H1 (cell line): ENCODE data around the gene DYNLT1.

ENCODE experiments used
- EP300 ChIP-seq, 2 experiments: IDR thresholded peaks; 1 replicate in 1 of 2; 2 replicates in 1 of 2; pipeline ENCODE4 v1.6.1; 2011 to 2012; ENCODE audit warnings: low read depth in 2 of 2, low read length in 2 of 2, mild to moderate bottlenecking in 2 of 2, borderline replicate concordance in 1 of 2, inconsistent platforms in 1 of 2, moderate library complexity in 1 of 2
- POLR2AphosphoS5 ChIP-seq: IDR thresholded peaks from 2 replicates; pipeline ENCODE4 v1.6.1; 2011; ENCODE audit warnings: low read depth, low read length
- RAD21 ChIP-seq, 2 experiments: IDR thresholded peaks in 1 of 2; conservative IDR thresholded peaks in 1 of 2; 2 replicates each; pipeline ENCODE4 v1.6.1; 2011; ENCODE audit warnings: low read depth in 2 of 2, low read length in 2 of 2, improper control_type of control experiment in 1 of 2, inconsistent platforms in 1 of 2, mild to moderate bottlenecking in 1 of 2, moderate library complexity in 1 of 2
- TF ChIP-seq, protein P1 (sequence below), 3 experiments: IDR thresholded peaks; 1 replicate in 2 of 3; 2 replicates in 1 of 3; pipeline versions ENCODE4 v1.5.1 to v1.6.1; 2011; ENCODE audit warnings: low read length in 3 of 3, mild to moderate bottlenecking in 3 of 3, inconsistent platforms in 2 of 3, low read depth in 1 of 3, moderate library complexity in 1 of 3; ENCODE audit not compliant: insufficient read depth in 1 of 3; ENCODE audit errors: control extremely low read depth in 1 of 3

DNA sequence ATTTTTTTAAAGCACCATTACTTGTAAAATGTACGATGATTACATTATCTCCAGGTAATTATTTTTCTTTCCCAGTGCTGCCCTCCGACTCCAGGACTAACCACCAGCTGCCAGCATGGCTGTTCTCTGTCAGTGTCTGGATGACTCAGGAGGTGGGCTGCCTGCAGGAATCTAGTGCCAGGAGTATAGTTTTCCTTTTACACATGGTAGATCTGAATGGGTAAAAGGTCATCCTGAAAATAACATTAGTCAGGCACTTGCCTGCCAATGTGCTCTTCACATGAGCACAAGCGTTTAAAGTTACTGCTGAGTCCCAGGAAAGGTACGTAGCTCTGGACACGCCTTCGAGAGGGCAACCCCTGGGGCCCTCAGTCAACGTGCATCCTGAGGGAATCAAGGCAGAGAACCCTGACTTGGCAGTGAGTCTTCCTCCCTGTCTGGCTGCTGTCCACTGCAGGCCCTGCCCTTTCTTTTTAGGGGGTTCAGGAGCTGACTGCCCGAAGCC lies 2.4 kb downstream of the DYNLT1 start:
- TF ChIP-seq RAD21 (IDR thresholded peaks at IDR 0.05 in 1 of 2, conservative IDR thresholded peaks at IDR 0.05 in 1 of 2; ENCODE audit: low read depth in 2 of 2, low read length in 2 of 2) = no peak
- no peak for TF ChIP-seq POLR2AphosphoS5
- TF ChIP-seq, protein P1, sequence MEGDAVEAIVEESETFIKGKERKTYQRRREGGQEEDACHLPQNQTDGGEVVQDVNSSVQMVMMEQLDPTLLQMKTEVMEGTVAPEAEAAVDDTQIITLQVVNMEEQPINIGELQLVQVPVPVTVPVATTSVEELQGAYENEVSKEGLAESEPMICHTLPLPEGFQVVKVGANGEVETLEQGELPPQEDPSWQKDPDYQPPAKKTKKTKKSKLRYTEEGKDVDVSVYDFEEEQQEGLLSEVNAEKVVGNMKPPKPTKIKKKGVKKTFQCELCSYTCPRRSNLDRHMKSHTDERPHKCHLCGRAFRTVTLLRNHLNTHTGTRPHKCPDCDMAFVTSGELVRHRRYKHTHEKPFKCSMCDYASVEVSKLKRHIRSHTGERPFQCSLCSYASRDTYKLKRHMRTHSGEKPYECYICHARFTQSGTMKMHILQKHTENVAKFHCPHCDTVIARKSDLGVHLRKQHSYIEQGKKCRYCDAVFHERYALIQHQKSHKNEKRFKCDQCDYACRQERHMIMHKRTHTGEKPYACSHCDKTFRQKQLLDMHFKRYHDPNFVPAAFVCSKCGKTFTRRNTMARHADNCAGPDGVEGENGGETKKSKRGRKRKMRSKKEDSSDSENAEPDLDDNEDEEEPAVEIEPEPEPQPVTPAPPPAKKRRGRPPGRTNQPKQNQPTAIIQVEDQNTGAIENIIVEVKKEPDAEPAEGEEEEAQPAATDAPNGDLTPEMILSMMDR (IDR thresholded peaks at IDR 0.05; ENCODE audit: control extremely low read depth in 1 of 3, insufficient read depth in 1 of 3, low read depth in 1 of 3, low read length in 3 of 3) = no peak
- no peak for TF ChIP-seq EP300 (IDR thresholded peaks at IDR 0.05; ENCODE audit: borderline replicate concordance in 1 of 2, low read depth in 2 of 2, low read length in 2 of 2)
